ENCODE data around the gene EEF2KMT.

GRCh38 chr16:5143761-5144620, 46.4 kb upstream of the EEF2KMT start:
- TF ChIP-seq, protein P1, sequence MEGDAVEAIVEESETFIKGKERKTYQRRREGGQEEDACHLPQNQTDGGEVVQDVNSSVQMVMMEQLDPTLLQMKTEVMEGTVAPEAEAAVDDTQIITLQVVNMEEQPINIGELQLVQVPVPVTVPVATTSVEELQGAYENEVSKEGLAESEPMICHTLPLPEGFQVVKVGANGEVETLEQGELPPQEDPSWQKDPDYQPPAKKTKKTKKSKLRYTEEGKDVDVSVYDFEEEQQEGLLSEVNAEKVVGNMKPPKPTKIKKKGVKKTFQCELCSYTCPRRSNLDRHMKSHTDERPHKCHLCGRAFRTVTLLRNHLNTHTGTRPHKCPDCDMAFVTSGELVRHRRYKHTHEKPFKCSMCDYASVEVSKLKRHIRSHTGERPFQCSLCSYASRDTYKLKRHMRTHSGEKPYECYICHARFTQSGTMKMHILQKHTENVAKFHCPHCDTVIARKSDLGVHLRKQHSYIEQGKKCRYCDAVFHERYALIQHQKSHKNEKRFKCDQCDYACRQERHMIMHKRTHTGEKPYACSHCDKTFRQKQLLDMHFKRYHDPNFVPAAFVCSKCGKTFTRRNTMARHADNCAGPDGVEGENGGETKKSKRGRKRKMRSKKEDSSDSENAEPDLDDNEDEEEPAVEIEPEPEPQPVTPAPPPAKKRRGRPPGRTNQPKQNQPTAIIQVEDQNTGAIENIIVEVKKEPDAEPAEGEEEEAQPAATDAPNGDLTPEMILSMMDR (IDR thresholded peaks at IDR 0.05) = no peak
- TF ChIP-seq POLR2A (IDR thresholded peaks at IDR 0.05) (no peak), POLR2AphosphoS5 (IDR thresholded peaks at IDR 0.05) (no peak), EP300 (IDR thresholded peaks at IDR 0.05) (no peak)

Data from upper lobe of left lung (tissue), 4 donors.